Measurements from ENCODE around the gene CCDC81.

CCDC81 gene

DNA sequence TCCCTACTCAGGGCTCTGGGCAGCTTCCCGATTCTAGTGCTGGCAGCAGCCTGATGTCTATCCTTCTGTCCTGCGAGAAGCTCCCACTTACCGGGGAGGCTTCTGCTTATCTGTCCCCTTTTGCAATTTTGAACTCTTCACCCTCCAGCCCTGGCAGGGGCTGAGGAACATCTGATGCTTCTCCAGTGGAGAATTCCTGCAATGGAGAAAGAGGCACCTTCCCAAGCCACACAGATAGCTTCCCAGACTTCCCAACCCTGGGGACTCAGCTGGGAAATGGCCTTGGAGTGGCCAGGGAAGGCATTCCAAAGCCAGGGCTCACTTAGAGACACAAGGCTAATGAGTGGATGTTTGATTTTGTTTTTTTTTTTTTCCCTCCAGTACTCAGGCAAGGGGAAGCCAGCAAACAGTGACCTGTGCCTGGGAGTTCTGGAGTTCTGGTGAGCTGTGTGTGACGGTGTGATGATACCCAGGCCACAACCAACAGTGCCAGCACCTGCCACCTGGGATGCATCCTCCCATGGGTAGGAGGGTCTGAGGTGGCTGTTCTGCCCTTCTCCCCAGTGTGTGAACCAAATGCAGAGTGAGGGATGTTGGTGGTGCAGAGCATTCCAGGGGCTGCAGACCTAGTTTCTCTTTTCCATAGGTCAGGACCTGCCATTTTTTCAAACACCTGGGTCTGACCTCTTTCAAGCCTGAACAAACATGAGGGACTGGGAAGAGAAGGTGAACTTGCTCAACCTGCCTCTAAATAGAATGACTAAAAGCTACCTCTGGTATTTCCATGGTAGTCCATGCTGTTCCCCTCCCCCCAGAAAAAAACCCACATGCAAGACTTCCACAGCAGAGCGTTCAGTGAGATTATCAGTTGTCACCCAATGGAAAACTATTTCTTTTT, 95.1 kb downstream of the CCDC81 start:
- DNase-seq: no peak
